Measurements from ENCODE around the gene ANKRD30BL. TPM values are rescaled to one million over a fixed set of nuclear protein-coding genes. Genes with fewer than 3 reads are reported as not detected.
A peak's percentile ranks its signal among the peaks of the same experiment; 100 is the strongest.
"Not testable (repeated sequence)": the region's sequence is repeated elsewhere in the genome, so short reads cannot be mapped to it uniquely, and the experiment has no call there.

The ANKRD30BL gene, protein sequence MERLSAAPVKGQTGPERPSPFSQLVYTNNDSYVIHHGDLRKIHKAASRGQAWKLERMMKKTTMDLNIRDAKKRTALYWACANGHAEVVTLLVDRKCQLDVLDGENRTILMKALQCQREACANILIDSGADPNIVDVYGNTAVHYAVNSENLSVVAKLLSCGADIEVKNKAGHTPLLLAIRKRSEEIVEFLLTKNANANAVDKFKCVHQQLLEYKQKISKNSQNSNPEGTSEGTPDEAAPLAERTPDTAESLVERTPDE
- not detected for polyA plus RNA-seq (2013, experiment 1 of 2; ENCODE audit: insufficient read length)
- polyA plus RNA-seq (2013, experiment 2 of 2; ENCODE audit: insufficient read length): not detected

DNA sequence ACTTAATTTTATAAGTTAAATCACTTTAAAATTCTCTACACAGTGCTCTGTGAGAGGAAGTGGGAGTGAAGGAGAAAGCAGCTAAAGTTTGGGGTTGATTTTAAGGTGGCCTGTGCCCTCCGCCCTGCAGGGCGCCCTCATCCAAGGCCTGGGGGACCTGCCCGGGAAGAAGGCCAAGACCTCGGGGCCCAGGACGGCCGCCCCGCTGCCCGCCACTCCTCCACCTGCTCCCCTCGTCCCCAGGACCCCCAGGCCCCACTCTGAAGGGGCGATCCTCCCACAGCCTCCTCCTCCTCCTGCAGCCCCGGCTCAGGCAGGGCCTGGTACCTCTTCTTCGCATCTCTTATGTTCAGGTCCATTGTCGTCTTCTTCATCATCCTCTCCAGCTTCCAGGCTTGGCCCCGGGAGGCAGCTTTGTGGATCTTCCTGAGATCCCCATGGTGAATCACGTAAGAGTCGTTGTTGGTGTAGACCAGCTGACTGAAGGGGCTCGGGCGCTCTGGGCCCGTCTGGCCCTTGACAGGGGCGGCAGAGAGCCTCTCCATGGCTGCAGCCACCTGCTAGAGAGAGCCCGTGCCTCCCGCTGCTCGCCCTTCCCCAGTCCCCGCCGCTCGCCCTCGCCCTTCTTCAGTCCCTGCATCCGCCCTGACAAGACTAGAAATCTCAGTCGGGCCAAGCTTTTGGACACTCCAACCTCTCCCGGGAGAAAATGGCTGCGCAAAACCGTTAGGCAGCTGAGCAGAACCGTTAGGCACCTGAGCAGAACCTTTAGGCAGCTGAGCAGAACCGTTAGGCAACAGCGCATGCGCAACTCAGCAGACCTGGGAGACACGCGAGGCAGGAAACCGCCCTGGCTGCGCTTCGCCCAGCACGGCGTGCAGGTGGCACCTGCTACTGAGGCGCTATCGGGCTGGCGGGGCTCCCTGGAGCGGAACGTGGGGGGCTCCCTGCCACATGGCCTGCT, at the start of gene ANKRD30BL:
ANKRD30BL (minus strand) TSS at position 792 of the 964 bp plus-strand sequence; CDS start at position 545, 247 bp downstream.
- DNase-seq: not testable (repeated sequence)

DNA sequence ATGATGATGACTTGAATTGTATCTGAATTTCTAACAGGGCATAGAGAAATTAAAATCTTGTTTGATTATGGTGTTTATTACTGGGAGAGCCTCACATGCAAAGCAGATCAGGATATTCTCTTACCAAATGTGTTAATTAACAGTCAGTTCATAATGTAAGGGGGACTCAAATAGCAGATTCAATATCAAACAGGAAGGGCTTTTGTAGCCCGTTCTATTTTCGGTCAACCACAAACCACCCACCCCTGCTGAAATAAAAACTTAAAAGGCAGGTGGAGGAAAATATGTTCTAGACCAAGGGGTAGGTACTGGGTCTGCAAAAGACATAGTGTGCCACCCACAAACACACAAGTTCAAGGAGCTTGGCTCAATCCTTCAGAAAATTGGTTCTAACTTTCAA, 41.1 kb upstream of the ANKRD30BL start:
- not testable (repeated sequence) for DNase-seq

DNA sequence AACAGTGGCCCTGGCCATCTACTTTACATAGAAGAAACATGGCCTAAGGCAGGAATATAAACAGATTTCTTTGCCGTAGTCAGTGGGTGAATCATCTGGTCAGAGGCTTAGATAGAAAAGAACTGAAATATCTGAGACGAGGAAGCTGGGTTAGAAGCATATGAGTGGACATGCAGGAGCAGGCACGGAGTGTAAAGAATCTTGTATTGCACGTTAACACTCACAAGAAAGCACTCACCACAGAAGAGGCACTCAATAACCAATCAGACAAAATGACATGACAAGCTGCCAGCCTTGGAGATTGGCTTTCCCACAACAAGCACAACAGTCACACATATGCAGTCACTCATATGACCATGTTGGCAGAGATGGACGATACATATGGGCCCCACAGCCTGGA, 31.1 kb upstream of the ANKRD30BL start:
- not testable (repeated sequence) for DNase-seq

DNA sequence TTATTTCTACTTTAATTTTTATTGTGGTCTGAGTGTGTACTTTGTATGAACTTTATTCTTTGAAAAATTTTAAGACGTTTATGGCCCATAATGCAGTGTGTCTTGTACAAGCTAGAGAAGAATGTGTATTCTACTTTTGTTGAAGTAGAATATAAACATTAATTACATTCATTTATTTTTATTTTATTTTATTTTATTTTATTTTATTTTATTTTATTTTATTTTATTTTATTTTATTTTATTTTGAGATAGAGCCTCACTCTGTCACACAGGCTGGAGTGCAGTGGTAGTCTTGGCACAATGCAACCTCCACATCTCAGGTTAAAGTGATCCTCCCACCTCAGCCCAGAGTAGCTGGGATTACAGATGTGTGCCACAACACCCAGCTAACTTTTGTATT, 5.3 kb upstream of the ANKRD30BL start:
- DNase-seq: not testable (repeated sequence)

DNA sequence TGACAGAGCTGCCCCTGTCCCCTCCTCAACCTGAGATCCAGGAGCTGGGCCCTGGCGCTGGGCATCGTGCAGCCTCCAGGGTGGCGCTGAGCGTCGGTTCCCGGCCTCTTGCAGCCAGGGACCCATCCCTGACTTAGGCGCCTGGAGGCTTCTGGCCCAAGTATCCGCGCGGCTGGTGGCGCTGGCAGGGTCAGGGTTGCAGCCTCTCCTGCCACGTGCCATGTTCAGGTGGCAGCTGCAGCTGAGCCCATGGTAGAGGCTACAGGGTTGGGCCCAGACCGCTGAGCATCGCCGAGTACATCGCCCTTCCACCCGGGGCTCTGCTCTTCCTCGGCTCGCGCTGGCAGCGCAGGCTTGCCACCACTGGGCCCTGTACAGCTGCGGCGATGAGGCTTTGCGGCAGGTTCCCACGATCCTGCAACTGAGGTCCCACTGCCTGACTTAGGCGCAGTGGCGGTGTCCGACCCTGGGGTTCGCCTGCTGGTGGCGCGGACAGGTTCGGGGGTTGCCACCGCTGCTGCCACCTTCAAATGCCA, 441 bp upstream of the ANKRD30BL start:
- not testable (repeated sequence) for DNase-seq

DNA sequence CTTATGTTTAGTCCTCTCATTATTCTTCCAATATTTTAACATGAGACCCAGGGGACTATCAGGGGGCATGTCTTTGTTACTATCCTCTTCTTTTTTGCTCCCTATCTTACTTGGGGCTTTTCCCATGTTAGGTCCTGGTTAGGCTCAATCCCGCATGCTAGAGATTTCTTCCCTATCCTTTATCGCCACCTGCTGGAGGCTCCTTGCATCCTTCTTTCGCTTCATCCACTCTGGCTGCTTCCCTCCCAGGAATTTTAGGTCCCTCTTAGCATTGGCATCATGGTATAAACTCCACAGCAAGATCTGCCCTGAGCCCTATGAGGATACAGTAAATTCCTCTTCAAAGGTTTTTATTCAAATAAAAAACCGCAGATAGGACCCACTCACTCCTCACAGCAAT, 15.0 kb downstream of the ANKRD30BL start:
- DNase-seq: peak; percentile 24
